SK-N-MC (cell line): ENCODE data around the gene UGGT1.

Source experiments
- EZH2 ChIP-seq: fragments of 200-600 bp; sonication (generic); IDR thresholded peaks from one replicate; pipeline ENCODE4 v1.6.1; 2017; ENCODE audit warnings: antibody characterized with exemption
- FOXP2 ChIP-seq: optimal IDR thresholded peaks from 2 replicates; pipeline ENCODE3; 2011; ENCODE audit warnings: mild to moderate bottlenecking, moderate library complexity; ENCODE audit not compliant: insufficient read depth; ENCODE audit errors: extremely low read length, control extremely low read depth
- POLR2AphosphoS5 ChIP-seq: IDR thresholded peaks from 2 replicates; pipeline ENCODE4 v1.6.1; 2012; ENCODE audit warnings: mild to moderate bottlenecking, low read depth, low read length, borderline replicate concordance

- TF ChIP-seq EZH2, result no peak
- peak; percentile 33; the same call in 1 of the 2 replicates for TF ChIP-seq POLR2AphosphoS5
- no peak for TF ChIP-seq FOXP2
Measured at GRCh38 chr2:128232965-128233789, 142.2 kb downstream of the UGGT1 start.
